GM10847 (cell line): Measurements from ENCODE around the gene C5orf15.

Source experiments
- POLR2A ChIP-seq: IDR thresholded peaks from 2 replicates; pipeline ENCODE4 v1.6.1; 2011; ENCODE audit not compliant: insufficient read length; ENCODE audit errors: extremely low read depth

C5orf15 gene

GRCh38 chr5:133925866-133926488, 42.4 kb downstream of the C5orf15 start:
- TF ChIP-seq POLR2A, result no peak

GRCh38 chr5:133925269-133925668, 43.2 kb downstream of the C5orf15 start:
- TF ChIP-seq POLR2A, result no peak

GRCh38 chr5:133924221-133924920, 44.1 kb downstream of the C5orf15 start:
- no peak for TF ChIP-seq POLR2A

DNA sequence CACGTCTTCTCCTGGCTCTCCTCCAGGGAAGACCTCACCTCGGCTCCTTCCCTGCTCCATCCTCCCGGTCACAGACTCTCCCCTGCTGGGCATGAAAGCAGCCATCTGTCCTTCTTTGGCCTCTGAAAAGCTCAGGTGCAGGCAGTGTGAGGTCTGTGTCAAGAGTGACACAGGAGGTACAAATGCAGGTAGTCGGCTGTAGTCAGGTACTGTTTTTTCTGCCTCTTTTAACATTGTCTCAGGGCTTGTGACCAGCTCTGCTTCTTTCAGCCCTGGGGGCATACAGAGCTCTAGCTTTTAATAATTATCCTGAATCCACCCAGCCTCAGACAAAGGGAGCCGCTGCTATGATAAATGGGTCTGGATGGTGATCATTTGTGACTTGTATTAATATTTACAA, 46.4 kb downstream of the C5orf15 start:
- TF ChIP-seq POLR2A, result no peak

- no peak for TF ChIP-seq POLR2A
These were observed 47.4 kb downstream of the C5orf15 start for GRCh38 chr5:133921069-133921468.

GRCh38 chr5:133919148-133920136, 49.0 kb downstream of the C5orf15 start:
- no peak for TF ChIP-seq POLR2A

- TF ChIP-seq POLR2A, result no peak
These were observed 49.7 kb downstream of the C5orf15 start for GRCh38 chr5:133918731-133919130.

- TF ChIP-seq POLR2A, result no peak
These were observed 50.1 kb downstream of the C5orf15 start for GRCh38 chr5:133918316-133918715.

- TF ChIP-seq POLR2A, result no peak
These were observed 50.6 kb downstream of the C5orf15 start for GRCh38 chr5:133917785-133918184.

DNA sequence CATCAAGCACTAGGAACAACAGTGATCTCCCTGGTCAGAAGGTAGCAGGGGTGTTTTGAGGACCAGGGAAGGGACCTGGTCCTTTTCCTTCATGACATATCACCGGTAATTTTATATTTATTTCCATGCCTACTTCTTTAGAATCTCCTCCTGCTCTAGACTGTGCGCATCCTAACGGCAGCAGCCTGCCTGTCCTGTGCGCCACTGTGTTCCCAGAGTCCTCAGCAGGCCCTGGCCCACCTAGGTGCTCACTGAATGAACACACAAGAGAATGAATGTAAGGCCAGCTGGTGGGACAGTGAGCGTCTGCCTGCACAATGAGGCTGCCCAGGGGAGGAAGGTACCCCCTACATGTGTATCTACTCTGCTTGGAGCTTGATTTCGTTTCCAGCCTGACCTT, 51.5 kb downstream of the C5orf15 start:
- TF ChIP-seq POLR2A, result no peak

GRCh38 chr5:133916479-133916878, 51.9 kb downstream of the C5orf15 start:
- TF ChIP-seq POLR2A, result no peak

DNA sequence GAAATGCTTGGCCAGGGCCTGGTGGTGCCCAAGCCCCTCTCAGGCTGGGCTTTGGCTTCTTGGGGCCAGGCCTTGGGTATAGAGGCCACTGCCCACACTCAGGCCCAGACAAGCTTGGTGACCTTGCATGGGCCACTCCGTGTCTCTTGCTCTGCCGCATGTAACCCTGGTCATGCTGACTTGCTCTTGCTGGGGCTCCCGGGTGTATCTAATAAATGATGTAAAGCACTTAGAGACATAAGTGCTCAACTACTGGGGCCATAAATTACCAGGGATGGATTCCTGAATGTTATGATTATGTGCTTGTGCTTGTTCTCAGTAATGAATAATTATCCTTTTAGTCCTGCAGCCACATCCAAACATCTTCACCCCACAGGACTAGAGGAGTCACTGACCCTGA, 54.0 kb downstream of the C5orf15 start:
- no peak for TF ChIP-seq POLR2A

DNA sequence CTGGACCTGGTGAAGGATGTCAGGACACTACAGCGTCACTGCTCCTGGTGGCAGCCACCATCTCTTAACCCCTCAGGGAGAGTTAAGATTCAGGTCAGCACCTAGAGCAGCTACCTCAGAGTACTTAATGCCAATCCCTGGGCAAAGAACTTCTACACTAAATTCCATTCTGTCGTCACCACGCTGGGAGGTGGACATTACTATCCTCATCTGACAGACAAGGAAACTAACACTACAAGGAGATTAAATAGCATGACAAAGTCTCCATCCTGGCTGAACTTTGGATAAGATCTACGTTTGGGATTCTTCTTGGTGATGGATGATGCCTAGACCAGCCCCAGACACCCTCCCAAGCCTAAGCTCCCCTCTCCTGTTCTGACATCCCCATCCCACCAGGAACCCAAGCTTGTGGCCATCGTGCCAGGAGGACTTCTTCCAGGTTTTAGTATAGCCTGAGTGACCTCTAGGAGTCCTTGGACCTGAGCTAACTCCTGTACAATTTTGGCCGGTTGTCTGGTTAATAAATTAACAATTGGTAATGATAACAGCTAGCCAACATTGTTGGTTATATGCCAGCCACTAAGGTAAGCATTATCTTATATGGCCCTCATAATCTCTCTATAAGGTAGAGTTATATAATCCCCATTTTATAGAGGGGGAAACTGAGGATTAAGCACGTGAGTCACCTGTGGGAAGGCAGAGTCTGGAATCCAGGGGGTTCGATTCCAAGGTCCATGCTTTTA, 54.8 kb downstream of the C5orf15 start:
- TF ChIP-seq POLR2A, result no peak

GRCh38 chr5:133912951-133913350, 55.5 kb downstream of the C5orf15 start:
- TF ChIP-seq POLR2A, result no peak

DNA sequence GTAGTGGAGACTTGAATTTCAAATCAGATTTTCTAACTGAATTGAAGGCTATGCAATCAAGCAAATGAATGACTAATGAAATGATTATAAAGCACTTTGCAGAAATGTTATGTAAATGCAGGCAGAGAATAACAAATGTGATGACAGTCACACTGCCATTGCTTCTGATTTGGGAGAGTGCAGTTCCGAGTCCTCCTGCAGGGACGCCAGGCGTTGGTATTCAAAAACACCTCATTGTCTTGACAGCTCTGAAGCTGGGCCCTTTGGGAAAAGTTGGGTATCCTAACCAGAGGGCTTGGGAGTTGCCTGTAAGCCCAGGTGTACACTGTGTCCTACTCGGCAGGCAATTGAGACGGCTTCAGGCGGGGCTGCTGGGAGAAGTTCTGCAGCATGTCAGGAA, 57.9 kb downstream of the C5orf15 start:
- no peak for TF ChIP-seq POLR2A
